A549 (cell line): ENCODE results near the gene CCND2. TPM values are rescaled to one million over a fixed set of nuclear protein-coding genes. Genes with fewer than 3 reads are reported as not detected.

ENCODE experiments used
- ATAC-seq, 2 experiments: fragments of 200-7000 bp in 1 of 2; fragments of >200 bp in 1 of 2; cut with Nextera tagmentation in 1 of 2; cut with Tn5 transposase in 1 of 2; 3 replicates each; pipeline versions ENCODE4 v1.8.0 to v1.9.1; 2018 to 2020; ENCODE audit warnings: mild to moderate bottlenecking in 1 of 2, moderate library complexity in 1 of 2
- CTCF ChIA-PET: fragments of 300-600 bp; sonication (Branson Sonifier 250); formaldehyde crosslinking; extraction: SDS; loops from one replicate; lab custom pipeline; 2021; ENCODE audit warnings: antibody characterized with exemption, inconsistent platforms; lab: Yijun Ruan, JAX
- POLR2A ChIA-PET: fragments of 350-600 bp; formaldehyde crosslinking; extraction: SDS; loops from one replicate; lab custom pipeline; 2021; ENCODE audit warnings: antibody characterized with exemption, inconsistent platforms; lab: Yijun Ruan, JAX
- DNase-seq, 2 experiments: peaks; one replicate each; pipeline versions ENCODE4 v3.0.0 to v3.0.0-alpha.2; 2011 to 2016; ENCODE audit warnings: low read depth in 1 of 2, low spot score in 1 of 2
- FAIRE-seq: peaks from 2 replicates; lab custom pipeline; 2011; peaks lifted over from hg19 to GRCh38; lab: Jason Lieb, UNC
- H3K27ac ChIP-seq, 2 experiments: fragments of >200 bp; sonication (Bioruptor Twin); formaldehyde crosslinking; 3 replicates each; pipeline ENCODE4 v1.5.1; 2016 to 2017
- H3K4me1 ChIP-seq: fragments of >200 bp; sonication (Bioruptor Twin); formaldehyde crosslinking; 3 replicates; pipeline ENCODE4 v1.6.1; 2016
- H3K4me2 ChIP-seq: fragments of >200 bp; sonication (Bioruptor Twin); formaldehyde crosslinking; 3 replicates; pipeline ENCODE4 v1.6.1; 2016
- H3K4me3 ChIP-seq: fragments of >200 bp; sonication (Bioruptor Twin); formaldehyde crosslinking; 3 replicates; pipeline ENCODE4 v1.5.1; 2016
- H3K9me3 ChIP-seq: fragments of >200 bp; sonication (Bioruptor Twin); formaldehyde crosslinking; 3 replicates; pipeline ENCODE4 v1.6.1; 2016
- BCL3 ChIP-seq: fragments of >200 bp; sonication (Bioruptor Twin); formaldehyde crosslinking; IDR thresholded peaks from 3 replicates; pipeline ENCODE4 v1.6.1; 2016
- CEBPB ChIP-seq, 2 experiments: fragments of >200 bp in 1 of 2; sonication (Bioruptor Twin) in 1 of 2; formaldehyde crosslinking in 1 of 2; IDR thresholded peaks; 2 replicates each; pipeline ENCODE4 v1.6.1; 2012 to 2016
- E2F6 ChIP-seq: IDR thresholded peaks from 2 replicates; pipeline ENCODE4 v1.6.1; 2012; ENCODE audit warnings: low read depth, borderline replicate concordance
- EHMT2 ChIP-seq: fragments of 200-600 bp; sonication (generic); IDR thresholded peaks from 2 replicates; pipeline ENCODE4 v1.6.1; 2016; ENCODE audit warnings: antibody characterized with exemption, low read depth, mild to moderate bottlenecking, moderate library complexity
- EP300 ChIP-seq, 2 experiments: fragments of >200 bp; sonication (Bioruptor Twin); formaldehyde crosslinking; IDR thresholded peaks; 2 replicates in 1 of 2; 3 replicates in 1 of 2; pipeline ENCODE4 v1.6.1; 2016 to 2017
- FOSL2 ChIP-seq, 2 experiments: fragments of 450-650 bp in 1 of 2; fragments of >200 bp in 1 of 2; sonication (Bioruptor Twin) in 1 of 2; formaldehyde crosslinking; IDR thresholded peaks; 2 replicates each; pipeline versions ENCODE4 v1.5.0 to v1.6.1; 2016 to 2020; ENCODE audit warnings: mild to moderate bottlenecking in 1 of 2, moderate library complexity in 1 of 2
- HEYL ChIP-seq: fragments of 250-450 bp; sonication (Bioruptor Pico); IDR thresholded peaks from 2 replicates; pipeline ENCODE4 v1.8.0; 2021; ENCODE audit warnings: mild to moderate bottlenecking, moderate library complexity
- HMGXB4 ChIP-seq: fragments of 250-450 bp; sonication (Bioruptor Pico); IDR thresholded peaks from 2 replicates; pipeline ENCODE4 v1.5.0; 2021; ENCODE audit warnings: mild to moderate bottlenecking, moderate library complexity, borderline replicate concordance
- HOXA7 ChIP-seq: fragments of 250-450 bp; sonication (Bioruptor Pico); IDR thresholded peaks from 2 replicates; pipeline ENCODE4 v1.5.0; 2020; ENCODE audit warnings: mild to moderate bottlenecking, moderate library complexity
- HOXB5 ChIP-seq: fragments of 250-450 bp; sonication (Bioruptor Pico); IDR thresholded peaks from 2 replicates; pipeline ENCODE4 v1.5.0; 2020; ENCODE audit warnings: mild to moderate bottlenecking, moderate library complexity
- JUN ChIP-seq, 2 experiments: fragments of >200 bp; sonication (Bioruptor Twin); formaldehyde crosslinking; IDR thresholded peaks; 2 replicates in 1 of 2; 3 replicates in 1 of 2; pipeline ENCODE4 v1.6.1; 2016 to 2017
- MAZ ChIP-seq: fragments of 150-350 bp; IDR thresholded peaks from 2 replicates; pipeline ENCODE4 v1.6.1; 2014; ENCODE audit warnings: antibody characterized with exemption, low read depth, low read length, borderline replicate concordance
- NFE2L2 ChIP-seq: fragments of 150-350 bp; conservative IDR thresholded peaks from 2 replicates; pipeline ENCODE4 v1.6.1; 2014; ENCODE audit warnings: low read length
- POLR2A ChIP-seq: IDR thresholded peaks from 2 replicates; pipeline ENCODE4 v1.6.1; 2012; ENCODE audit warnings: mild to moderate bottlenecking, low read length
- RFX5 ChIP-seq: fragments of 450-650 bp; IDR thresholded peaks from 2 replicates; pipeline ENCODE4 v1.7.1; 2014; ENCODE audit warnings: antibody characterized with exemption, mild to moderate bottlenecking, moderate library complexity
- TP53 ChIP-seq: fragments of 250-450 bp; sonication (Bioruptor Pico); IDR thresholded peaks from 2 replicates; pipeline ENCODE4 v1.5.0; 2021; ENCODE audit warnings: mild to moderate bottlenecking, moderate library complexity
- ZC3H11A ChIP-seq: fragments of 450-650 bp; IDR thresholded peaks from 2 replicates; pipeline ENCODE4 v1.6.1; 2014; ENCODE audit warnings: antibody characterized with exemption, mild to moderate bottlenecking
- ZSCAN20 ChIP-seq: fragments of 250-450 bp; sonication (Bioruptor Pico); IDR thresholded peaks from 2 replicates; pipeline ENCODE4 v1.8.0; 2022; ENCODE audit warnings: mild to moderate bottlenecking, moderate library complexity
- WGBS: methylation state at CpG from one replicate; pipeline ENCODE4 v1.1.6; 2017; ENCODE audit errors: missing lambda C conversion rate; 5-methylcytosine and 5-hydroxymethylcytosine counted together
- polyA minus RNA-seq: library from RNA; depleted of rRNA, polyadenylated mRNA; stranded (reverse); fragments of >200 nt; gene quantifications from 2 replicates; pipeline ENCODE4 v1.2.3, GENCODE V29; 2011; rRNA and poly(A)+ RNA removed
- polyA plus RNA-seq, 4 experiments: library from polyadenylated mRNA; depleted of rRNA in 3 of 4; stranded (reverse); fragments of >200 nt; fragmentation: RNase III in 1 of 4; extraction: RNeasy Plus Mini Kit Qiagen cat#74134 plus additional on column Dnase treatment in 1 of 4; gene quantifications; 2 replicates in 3 of 4; 3 replicates in 1 of 4; pipeline ENCODE4 v1.2.3, GENCODE V29; 2011 to 2017
- TF ChIP-seq, protein P1 (sequence below): IDR thresholded peaks from 2 replicates; pipeline ENCODE4 v1.6.1; 2012

Gene CCND2
- polyA plus RNA-seq (2011; rRNA removed) = 0.18 and 0.20 TPM in 2 replicates
- 0.01 TPM in 1 of 2 replicates, not detected in the other for polyA plus RNA-seq (2012; cell fraction: cytosol; rRNA removed)
- not detected in 2 replicates for polyA plus RNA-seq (2012; cell fraction: nucleus; rRNA removed)
- polyA plus RNA-seq (2017; fragmentation: RNase III; extraction: RNeasy Plus Mini Kit Qiagen cat#74134 plus additional on column Dnase treatment) = not detected in 3 replicates
- polyA minus RNA-seq = 0.37 and 0.78 TPM in 2 replicates

GRCh38 chr12:4273652-4274395 lies at the start of gene CCND2:
CCND2 (plus strand) TSS chr12:4273762; CDS start chr12:4274041, 279 bp downstream.
- ATAC-seq = peak; percentile 21 to 39; a peak in 3 of 6 replicates
- DNase-seq = peak; percentile 44 to 53
- FAIRE-seq = no peak
- POLR2A ChIA-PET = interaction anchor here (0.5 kb wide), 1 partner anchor 216 kb away, joined by 4 read pairs; no protein-coding TSS in a partner anchor
- no peaks in the 10 kb centered on the region for H3K9me3 ChIP-seq
- 2% methylated on average over 29 of the region's 52 CpGs for WGBS
- peaks cover 67% of the 10 kb centered on the region for H3K4me1 ChIP-seq
- H3K27ac ChIP-seq = no peak within 1 kb of the TSS
- H3K4me2 ChIP-seq = peak within 1 kb of the TSS; percentile 78
- 0 out of 4 replicates have a peak, but pooled peaks of 1 of the 2 experiments have one; percentile 22 for TF ChIP-seq CEBPB (IDR thresholded peaks at IDR 0.05)
- TF ChIP-seq BCL3 = no peak
- CTCF ChIA-PET = interaction anchor here (7.0 kb wide), 1 partner anchor 280 kb away, joined by 74 read pairs; no protein-coding TSS in a partner anchor
- peak within 1 kb of the TSS; percentile 46 for H3K4me3 ChIP-seq

DNA sequence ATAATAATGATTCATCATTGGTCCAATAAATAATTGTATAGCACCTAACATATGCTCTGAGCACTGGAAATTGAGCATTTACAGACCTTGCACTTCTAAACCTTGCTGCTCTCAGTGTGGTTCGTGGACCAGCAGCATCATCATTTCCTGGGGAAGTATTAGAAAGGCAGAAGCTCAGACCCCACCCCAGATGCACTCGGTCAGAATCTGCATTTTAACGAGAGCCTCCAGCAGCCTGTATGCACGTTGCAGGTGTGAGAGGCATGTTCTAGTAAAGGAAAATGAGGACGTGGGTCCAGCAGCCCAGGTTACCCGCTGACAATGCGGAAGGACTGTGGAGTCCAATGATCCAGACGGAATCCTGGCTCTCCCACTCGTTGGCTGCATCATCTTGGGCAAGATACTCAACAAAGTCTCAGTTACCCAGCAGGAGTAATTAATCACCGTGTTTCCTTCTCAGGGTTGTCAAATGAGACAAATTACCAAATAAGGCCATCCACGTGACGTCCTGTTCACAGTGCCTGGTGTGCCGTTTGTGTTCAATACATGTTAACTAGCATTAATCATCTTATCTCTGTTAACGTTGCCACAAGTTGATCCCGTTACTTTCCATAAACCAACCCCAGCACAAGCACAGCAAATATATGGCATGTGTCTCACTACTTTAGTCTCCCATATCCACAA lies 49.2 kb upstream of the CCND2 start:
- DNase-seq (no peak), ATAC-seq (no peak), FAIRE-seq (no peak)
- ChIA-PET POLR2A (no interaction called here), CTCF (no interaction called here)
- 1% methylated on average over 15 of the region's 15 CpGs for WGBS
- no peak overlapping the region for H3K4me2 ChIP-seq
- no peak overlapping the region for H3K27ac ChIP-seq
- H3K4me3 ChIP-seq = no peak overlapping the region
- no peak for TF ChIP-seq E2F6
- no peak for TF ChIP-seq POLR2A
- no peak for TF ChIP-seq HOXB5 (CRISPR knock-in tag)
- TF ChIP-seq HEYL (CRISPR knock-in tag) = no peak
- no peak for TF ChIP-seq EP300 (IDR thresholded peaks at IDR 0.05)
- TF ChIP-seq HMGXB4 (CRISPR knock-in tag) = no peak
- no peak for TF ChIP-seq HOXA7 (CRISPR knock-in tag)
- TF ChIP-seq, protein P1, sequence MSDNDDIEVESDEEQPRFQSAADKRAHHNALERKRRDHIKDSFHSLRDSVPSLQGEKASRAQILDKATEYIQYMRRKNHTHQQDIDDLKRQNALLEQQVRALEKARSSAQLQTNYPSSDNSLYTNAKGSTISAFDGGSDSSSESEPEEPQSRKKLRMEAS = no peak
- TF ChIP-seq JUN (IDR thresholded peaks at IDR 0.05) = no peak
- TF ChIP-seq TP53 (CRISPR knock-in tag) = no peak
- no peak for TF ChIP-seq BCL3
- TF ChIP-seq ZC3H11A = no peak
- no peak for TF ChIP-seq FOSL2 (IDR thresholded peaks at IDR 0.05)
- TF ChIP-seq FOSL2 (CRISPR knock-in tag; IDR thresholded peaks at IDR 0.05) = no peak
- no peak for TF ChIP-seq EHMT2
- no peak for TF ChIP-seq NFE2L2
- no peak for TF ChIP-seq ZSCAN20 (CRISPR knock-in tag)
- no peak for TF ChIP-seq RFX5
- TF ChIP-seq MAZ = no peak
- TF ChIP-seq, all 56 proteins: peak for 0
- H3K4me1 ChIP-seq = no peaks in the 10 kb centered on the region
- peaks cover 9% of the 10 kb centered on the region; the same call in 2 of the 3 replicates for H3K9me3 ChIP-seq
